Liver (tissue), 3 donors: ENCODE results near the gene SMIM24.

Source experiments
- FOXA2 ChIP-seq: IDR thresholded peaks from 2 replicates; pipeline ENCODE4 v1.6.1; 2016; ENCODE audit warnings: antibody characterized with exemption
- GABPA ChIP-seq, 2 donors: IDR thresholded peaks in 1 of 2; conservative IDR thresholded peaks in 1 of 2; 2 replicates each; pipeline ENCODE4 v1.6.1; 2016; ENCODE audit warnings: antibody characterized with exemption in 2 of 2, mild to moderate bottlenecking in 1 of 2, moderate library complexity in 1 of 2
- RAD21 ChIP-seq, 2 donors: IDR thresholded peaks; 2 replicates each; pipeline ENCODE4 v1.6.1; 2016; ENCODE audit warnings: antibody characterized with exemption in 2 of 2, mild to moderate bottlenecking in 2 of 2
- REST ChIP-seq: IDR thresholded peaks from 2 replicates; pipeline ENCODE4 v1.6.1; 2016; ENCODE audit warnings: antibody characterized with exemption, mild to moderate bottlenecking
- RXRA ChIP-seq, 2 donors: IDR thresholded peaks; 2 replicates each; pipeline ENCODE4 v1.6.1; 2017 to 2018; ENCODE audit warnings: antibody characterized with exemption in 2 of 2, mild to moderate bottlenecking in 1 of 2
- TF ChIP-seq, protein P1 (sequence below): fragments of 150-350 bp; IDR thresholded peaks from 2 replicates; pipeline ENCODE4 v1.5.1; 2017; ENCODE audit warnings: improper control_type of control experiment, low read depth, low read length; ENCODE audit not compliant: missing input control
- TF ChIP-seq, protein P2 (sequence below): IDR thresholded peaks from 2 replicates; pipeline ENCODE4 v1.6.1; 2016; ENCODE audit warnings: antibody characterized with exemption
- donor health status: healthy.
- donor health status: healthy.

DNA sequence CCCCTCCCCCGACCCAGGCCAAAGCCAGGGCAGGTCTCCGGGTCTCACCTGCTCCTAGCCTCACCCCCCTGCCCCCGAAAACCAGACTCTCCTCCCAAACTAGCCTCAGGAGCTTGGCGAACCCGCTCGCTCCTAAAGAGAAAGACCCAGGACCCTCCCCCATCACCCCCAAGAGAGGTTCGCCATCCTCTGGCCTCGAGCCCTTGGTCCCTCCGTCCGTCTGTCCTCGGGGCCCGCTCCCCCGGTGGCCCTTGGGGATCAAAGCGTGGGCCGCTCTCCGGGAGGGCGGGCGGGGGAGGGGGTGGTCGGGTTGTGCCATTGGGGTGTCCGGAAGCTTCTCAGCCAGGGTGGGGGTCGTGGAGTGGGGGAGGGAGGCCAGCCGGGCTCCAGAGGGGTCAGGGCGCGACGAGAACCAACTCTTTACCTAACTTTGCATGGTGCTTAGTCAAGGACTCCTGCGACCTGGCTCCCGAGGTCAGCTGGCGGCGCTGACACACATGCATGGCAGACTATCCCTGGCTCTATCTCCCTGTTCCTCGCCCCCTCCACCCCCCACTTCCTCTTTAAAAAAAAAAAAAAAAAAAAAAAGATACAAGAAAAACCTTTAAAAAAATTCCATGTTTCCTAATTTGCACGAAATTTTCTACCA is 15.6 kb downstream of the SMIM24 start:
- TF ChIP-seq, protein P1, sequence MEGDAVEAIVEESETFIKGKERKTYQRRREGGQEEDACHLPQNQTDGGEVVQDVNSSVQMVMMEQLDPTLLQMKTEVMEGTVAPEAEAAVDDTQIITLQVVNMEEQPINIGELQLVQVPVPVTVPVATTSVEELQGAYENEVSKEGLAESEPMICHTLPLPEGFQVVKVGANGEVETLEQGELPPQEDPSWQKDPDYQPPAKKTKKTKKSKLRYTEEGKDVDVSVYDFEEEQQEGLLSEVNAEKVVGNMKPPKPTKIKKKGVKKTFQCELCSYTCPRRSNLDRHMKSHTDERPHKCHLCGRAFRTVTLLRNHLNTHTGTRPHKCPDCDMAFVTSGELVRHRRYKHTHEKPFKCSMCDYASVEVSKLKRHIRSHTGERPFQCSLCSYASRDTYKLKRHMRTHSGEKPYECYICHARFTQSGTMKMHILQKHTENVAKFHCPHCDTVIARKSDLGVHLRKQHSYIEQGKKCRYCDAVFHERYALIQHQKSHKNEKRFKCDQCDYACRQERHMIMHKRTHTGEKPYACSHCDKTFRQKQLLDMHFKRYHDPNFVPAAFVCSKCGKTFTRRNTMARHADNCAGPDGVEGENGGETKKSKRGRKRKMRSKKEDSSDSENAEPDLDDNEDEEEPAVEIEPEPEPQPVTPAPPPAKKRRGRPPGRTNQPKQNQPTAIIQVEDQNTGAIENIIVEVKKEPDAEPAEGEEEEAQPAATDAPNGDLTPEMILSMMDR, result no peak
- TF ChIP-seq GABPA (IDR thresholded peaks at IDR 0.05 in 1 of 2, conservative IDR thresholded peaks at IDR 0.05 in 1 of 2) (no peak), RAD21 (IDR thresholded peaks at IDR 0.05) (no peak), RXRA (IDR thresholded peaks at IDR 0.05) (no peak), REST (no peak), FOXA2 (no peak)
- TF ChIP-seq, protein P2, sequence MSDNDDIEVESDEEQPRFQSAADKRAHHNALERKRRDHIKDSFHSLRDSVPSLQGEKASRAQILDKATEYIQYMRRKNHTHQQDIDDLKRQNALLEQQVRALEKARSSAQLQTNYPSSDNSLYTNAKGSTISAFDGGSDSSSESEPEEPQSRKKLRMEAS, result no peak
